HEK293T (cell line): ENCODE results near the gene MAPK8IP1.

Source experiments
- CTCF ChIA-PET: fragments of 350-600 bp; formaldehyde crosslinking; extraction: SDS; loops from one replicate; lab custom pipeline; 2021; ENCODE audit warnings: antibody characterized with exemption, inconsistent platforms; lab: Yijun Ruan, JAX
- POLR2A ChIA-PET: fragments of 350-600 bp; formaldehyde crosslinking; extraction: SDS; loops from one replicate; lab custom pipeline; 2020; ENCODE audit warnings: antibody characterized with exemption, inconsistent platforms; lab: Yijun Ruan, JAX
- DNase-seq: peaks from one replicate; pipeline ENCODE4 v3.0.0; 2012; ENCODE audit warnings: mixed read lengths; ENCODE audit errors: extremely low spot score
- ARNT ChIP-seq: fragments of 450-650 bp; IDR thresholded peaks from 2 replicates; pipeline ENCODE4 v1.6.1; 2017; ENCODE audit warnings: mild to moderate bottlenecking
- BHLHE40 ChIP-seq: fragments of 450-650 bp; IDR thresholded peaks from 2 replicates; pipeline ENCODE4 v1.6.1; 2016; ENCODE audit warnings: mild to moderate bottlenecking, moderate library complexity, borderline replicate concordance
- CTBP1 ChIP-seq: fragments of 450-650 bp; IDR thresholded peaks from 2 replicates; pipeline ENCODE4 v1.6.1; 2016; ENCODE audit warnings: borderline replicate concordance
- ELF4 ChIP-seq: fragments of 450-650 bp; IDR thresholded peaks from 2 replicates; pipeline ENCODE4 v1.6.1; 2017; ENCODE audit warnings: antibody characterized with exemption
- FOXA1 ChIP-seq: fragments of 450-650 bp; IDR thresholded peaks from 2 replicates; pipeline ENCODE4 v1.6.1; 2016; ENCODE audit warnings: mild to moderate bottlenecking
- FOXK2 ChIP-seq: fragments of 450-650 bp; IDR thresholded peaks from 2 replicates; pipeline ENCODE4 v1.6.1; 2016; ENCODE audit warnings: mild to moderate bottlenecking
- FOXM1 ChIP-seq: fragments of 450-650 bp; IDR thresholded peaks from 2 replicates; pipeline ENCODE4 v1.6.1; 2017; ENCODE audit warnings: mild to moderate bottlenecking, borderline replicate concordance
- HDGF ChIP-seq: fragments of 450-650 bp; IDR thresholded peaks from 2 replicates; pipeline ENCODE4 v1.6.1; 2017; ENCODE audit warnings: antibody characterized with exemption, borderline replicate concordance
- L3MBTL2 ChIP-seq: fragments of 450-650 bp; conservative IDR thresholded peaks from 2 replicates; pipeline ENCODE4 v1.6.1; 2016; ENCODE audit warnings: mild to moderate bottlenecking
- LEF1 ChIP-seq: fragments of 450-650 bp; IDR thresholded peaks from 2 replicates; pipeline ENCODE4 v1.6.1; 2017; ENCODE audit warnings: mild to moderate bottlenecking, borderline replicate concordance
- NFRKB ChIP-seq: fragments of 450-650 bp; IDR thresholded peaks from 2 replicates; pipeline ENCODE4 v1.6.1; 2016; ENCODE audit warnings: mild to moderate bottlenecking, moderate library complexity
- SP1 ChIP-seq: fragments of 450-650 bp; IDR thresholded peaks from 2 replicates; pipeline ENCODE4 v1.6.1; 2017
- SUZ12 ChIP-seq: fragments of 450-650 bp; IDR thresholded peaks from 2 replicates; pipeline ENCODE4 v1.6.1; 2016; ENCODE audit warnings: mild to moderate bottlenecking
- TARDBP ChIP-seq: fragments of 450-650 bp; IDR thresholded peaks from 2 replicates; pipeline ENCODE4 v1.6.1; 2016
- ZNF384 ChIP-seq: fragments of 450-650 bp; IDR thresholded peaks from 2 replicates; pipeline ENCODE4 v1.6.1; 2016
- TF ChIP-seq, protein P1 (sequence below): fragments of 450-650 bp; IDR thresholded peaks from 2 replicates; pipeline ENCODE4 v1.6.1; 2016

MAPK8IP1 gene

DNA sequence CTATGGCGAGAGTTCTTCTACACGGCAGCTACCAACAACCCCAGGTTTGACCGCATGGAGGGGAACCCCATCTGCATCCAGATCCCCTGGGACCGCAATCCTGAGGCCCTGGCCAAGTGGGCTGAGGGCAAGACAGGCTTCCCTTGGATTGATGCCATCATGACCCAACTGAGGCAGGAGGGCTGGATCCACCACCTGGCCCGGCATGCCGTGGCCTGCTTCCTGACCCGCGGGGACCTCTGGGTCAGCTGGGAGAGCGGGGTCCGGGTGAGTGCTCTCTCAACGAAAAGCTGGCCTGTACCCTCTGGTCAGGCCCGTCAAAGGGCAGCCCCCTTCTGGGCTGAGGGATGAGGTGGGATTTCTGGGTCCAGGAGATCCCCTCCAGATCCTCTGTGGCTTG is 15.9 kb upstream of the MAPK8IP1 start:
- DNase-seq = no peak
- no peak for TF ChIP-seq FOXA1
- no peak for TF ChIP-seq FOXK2
- TF ChIP-seq, protein P1, sequence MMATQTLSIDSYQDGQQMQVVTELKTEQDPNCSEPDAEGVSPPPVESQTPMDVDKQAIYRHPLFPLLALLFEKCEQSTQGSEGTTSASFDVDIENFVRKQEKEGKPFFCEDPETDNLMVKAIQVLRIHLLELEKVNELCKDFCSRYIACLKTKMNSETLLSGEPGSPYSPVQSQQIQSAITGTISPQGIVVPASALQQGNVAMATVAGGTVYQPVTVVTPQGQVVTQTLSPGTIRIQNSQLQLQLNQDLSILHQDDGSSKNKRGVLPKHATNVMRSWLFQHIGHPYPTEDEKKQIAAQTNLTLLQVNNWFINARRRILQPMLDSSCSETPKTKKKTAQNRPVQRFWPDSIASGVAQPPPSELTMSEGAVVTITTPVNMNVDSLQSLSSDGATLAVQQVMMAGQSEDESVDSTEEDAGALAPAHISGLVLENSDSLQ = no peak
- no peak for TF ChIP-seq LEF1
- CTCF ChIA-PET = no interaction called here

DNA sequence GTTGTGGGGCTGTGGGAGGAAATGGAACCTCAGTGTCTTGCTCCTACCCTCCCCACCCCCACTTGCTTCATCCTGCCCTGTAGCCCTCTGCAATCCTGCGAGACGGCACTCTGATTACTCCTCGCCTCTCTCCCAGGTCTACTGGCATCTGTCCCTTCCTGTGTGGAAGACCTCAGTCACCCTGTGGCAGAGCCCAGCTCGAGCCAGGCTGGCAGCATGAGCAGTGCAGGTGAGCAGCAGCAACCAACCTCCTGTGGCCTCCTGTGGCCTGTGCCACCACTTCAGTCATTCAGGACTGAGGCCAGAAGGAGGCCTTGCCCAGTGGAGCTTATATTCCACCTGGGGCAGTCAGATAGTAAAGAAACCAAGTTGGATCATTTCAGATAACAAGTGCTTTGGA is 14.7 kb upstream of the MAPK8IP1 start:
- DNase-seq = no peak
- CTCF ChIA-PET = no interaction called here
- POLR2A ChIA-PET = interaction anchor here (0.6 to 0.8 kb wide), 2 partner anchors 10 to 52 kb away, joined by 3 read pairs; partner anchors contain the start of gene LARGE2
- no peak for TF ChIP-seq CTBP1
- no peak for TF ChIP-seq FOXM1
- no peak for TF ChIP-seq HDGF

More for the DNA sequence above, 15.9 kb upstream of the MAPK8IP1 start:
- POLR2A ChIA-PET = interaction anchor here (0.6 kb wide), 1 partner anchor 137 kb away, joined by 4 read pairs; no protein-coding TSS in a partner anchor

GRCh38 chr11:45871638-45872037 is 13.8 kb upstream of the MAPK8IP1 start:
- TF ChIP-seq SP1 = no peak
- TF ChIP-seq NFRKB = no peak
- TF ChIP-seq ARNT = no peak
- TF ChIP-seq ELF4 = no peak
- no peak for TF ChIP-seq BHLHE40
- no peak for TF ChIP-seq HDGF
- TF ChIP-seq FOXK2 = no peak
- TF ChIP-seq CTBP1 = no peak
- no peak for TF ChIP-seq FOXM1
- TF ChIP-seq, protein P1 = no peak
- no peak for TF ChIP-seq LEF1
- TF ChIP-seq ZNF384 = no peak
- no peak for TF ChIP-seq TARDBP
- TF ChIP-seq L3MBTL2 = no peak
- no peak for TF ChIP-seq SUZ12
- no peak for TF ChIP-seq FOXA1
- DNase-seq = no peak
- POLR2A ChIA-PET = interaction anchor here (0.8 kb wide), 1 partner anchor 9 kb away, joined by 3 read pairs; no protein-coding TSS in a partner anchor
- CTCF ChIA-PET = interaction anchor here (1.1 to 2.4 kb wide), 6 partner anchors 8 to 134 kb away, joined by 3 to 14 read pairs (median 6); no protein-coding TSS in a partner anchor

GRCh38 chr11:45872651-45873356 is 12.6 kb upstream of the MAPK8IP1 start:
- peak; percentile 89 for DNase-seq

GRCh38 chr11:45876401-45876800 is 9.1 kb upstream of the MAPK8IP1 start:
- CTCF ChIA-PET = no interaction called here
- no peak for DNase-seq
- no peak for TF ChIP-seq ELF4
- POLR2A ChIA-PET = no interaction called here

More at GRCh38 chr11:45872651-45873356, 12.6 kb upstream of the MAPK8IP1 start:
- TF ChIP-seq L3MBTL2 (no peak), LEF1 (no peak), FOXM1 (no peak), NFRKB (no peak), ELF4 (no peak), ZNF384 (no peak), HDGF (no peak), FOXA1 (no peak), ARNT (no peak)
- POLR2A ChIA-PET = no interaction called here
- CTCF ChIA-PET = interaction anchor here (0.6 to 2.4 kb wide), 20 partner anchors 9 to 441 kb away, joined by 3 to 14 read pairs (median 4); partner anchors contain the start of gene CRY2

- TF ChIP-seq NFRKB = no peak
- no peak for TF ChIP-seq TARDBP
- TF ChIP-seq ARNT = no peak
- TF ChIP-seq FOXK2 = no peak
- no peak for TF ChIP-seq FOXM1
- no peak for TF ChIP-seq ELF4
- no peak for TF ChIP-seq ZNF384
- TF ChIP-seq SUZ12 = no peak
- no peak for TF ChIP-seq LEF1
- no peak for TF ChIP-seq CTBP1
- TF ChIP-seq L3MBTL2 = no peak
- no peak for TF ChIP-seq FOXA1
- TF ChIP-seq SP1 = no peak
- TF ChIP-seq, protein P1 = no peak
- no peak for TF ChIP-seq HDGF
- no peak for TF ChIP-seq BHLHE40
- POLR2A ChIA-PET = no interaction called here
- DNase-seq = no peak
- CTCF ChIA-PET = no interaction called here
These were observed 8.2 kb upstream of the MAPK8IP1 start for GRCh38 chr11:45877221-45877620.
